ENCODE data around the gene CNGA3. TPM values are rescaled to one million over a fixed set of nuclear protein-coding genes. Genes with fewer than 3 reads are reported as not detected.

Gene CNGA3
- total and polyA plus RNA-seq, 10 of the 15 experiments (the other 5 are each of a cell fraction or from before 2014, with no cell fraction given): not detected

DNA sequence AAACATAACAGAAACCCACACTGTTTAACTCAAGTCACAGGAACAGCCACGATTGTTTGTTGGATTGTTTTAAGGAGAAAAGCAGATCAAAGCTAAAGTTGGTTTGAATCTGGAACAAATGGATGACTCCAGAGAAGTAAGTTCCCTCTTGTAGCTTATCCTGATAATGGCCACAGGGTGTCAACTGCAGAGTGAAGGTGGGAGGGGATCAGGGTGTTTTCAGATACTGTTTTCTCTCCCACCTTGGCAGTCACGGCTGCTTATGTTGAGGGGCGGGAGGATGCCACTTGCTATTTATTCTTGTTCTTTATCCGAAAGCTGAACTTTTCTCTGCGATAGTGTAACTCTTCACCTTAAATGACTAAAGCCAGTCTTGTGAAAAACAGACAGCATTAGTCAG, 61.9 kb downstream of the CNGA3 start (continued):
- TF ChIP-seq, protein P1, sequence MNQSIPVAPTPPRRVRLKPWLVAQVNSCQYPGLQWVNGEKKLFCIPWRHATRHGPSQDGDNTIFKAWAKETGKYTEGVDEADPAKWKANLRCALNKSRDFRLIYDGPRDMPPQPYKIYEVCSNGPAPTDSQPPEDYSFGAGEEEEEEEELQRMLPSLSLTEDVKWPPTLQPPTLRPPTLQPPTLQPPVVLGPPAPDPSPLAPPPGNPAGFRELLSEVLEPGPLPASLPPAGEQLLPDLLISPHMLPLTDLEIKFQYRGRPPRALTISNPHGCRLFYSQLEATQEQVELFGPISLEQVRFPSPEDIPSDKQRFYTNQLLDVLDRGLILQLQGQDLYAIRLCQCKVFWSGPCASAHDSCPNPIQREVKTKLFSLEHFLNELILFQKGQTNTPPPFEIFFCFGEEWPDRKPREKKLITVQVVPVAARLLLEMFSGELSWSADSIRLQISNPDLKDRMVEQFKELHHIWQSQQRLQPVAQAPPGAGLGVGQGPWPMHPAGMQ (IDR thresholded peaks at IDR 0.05; ENCODE audit: borderline replicate concordance): no peak
- TF ChIP-seq, protein P2, sequence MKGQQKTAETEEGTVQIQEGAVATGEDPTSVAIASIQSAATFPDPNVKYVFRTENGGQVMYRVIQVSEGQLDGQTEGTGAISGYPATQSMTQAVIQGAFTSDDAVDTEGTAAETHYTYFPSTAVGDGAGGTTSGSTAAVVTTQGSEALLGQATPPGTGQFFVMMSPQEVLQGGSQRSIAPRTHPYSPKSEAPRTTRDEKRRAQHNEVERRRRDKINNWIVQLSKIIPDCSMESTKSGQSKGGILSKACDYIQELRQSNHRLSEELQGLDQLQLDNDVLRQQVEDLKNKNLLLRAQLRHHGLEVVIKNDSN (IDR thresholded peaks at IDR 0.05; ENCODE audit: borderline replicate concordance, extremely low read length, insufficient read depth, low read depth, low read length): no peak

DNA sequence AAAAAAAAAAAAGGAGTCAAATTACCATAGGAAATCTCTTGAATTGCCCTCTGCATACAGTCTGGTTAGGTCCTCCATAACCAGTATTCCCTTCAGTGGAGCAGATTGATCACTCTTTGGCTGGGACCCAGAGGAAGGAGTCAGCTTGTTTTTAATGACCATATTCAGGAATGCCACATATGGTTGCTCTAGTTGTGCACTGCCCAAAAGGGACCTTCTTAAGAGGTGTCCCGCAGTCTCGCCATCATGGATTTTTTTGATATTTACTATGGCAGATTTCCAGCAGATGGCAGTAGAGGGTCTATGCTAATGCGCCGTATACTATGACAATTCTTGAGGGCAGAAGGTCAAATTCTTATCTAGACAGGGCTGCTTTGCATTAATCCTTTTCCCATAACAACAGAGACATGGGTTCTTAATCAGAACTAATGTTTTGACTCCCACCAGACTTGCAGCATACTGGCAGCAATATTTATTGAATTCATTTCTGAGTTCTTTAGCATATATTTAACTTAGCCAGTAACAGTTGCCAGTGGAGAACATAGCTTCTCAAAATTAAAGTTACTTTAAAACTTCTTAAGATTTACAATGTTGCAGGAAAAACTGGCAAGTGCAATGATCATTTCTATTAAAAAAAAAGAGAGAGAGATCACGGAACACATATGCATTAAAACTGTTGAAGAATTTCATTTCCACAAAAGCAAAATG, 66.6 kb downstream of the CNGA3 start:
- ChIA-PET SMC1A (ENCODE audit: uncharacterized antibody, unreplicated experiment) (interaction anchor here (0.6 to 2.5 kb wide), 30 partner anchors 11 to 428 kb away, joined by 3 to 11 read pairs (median 4); no protein-coding TSS in a partner anchor), RAD21 (ENCODE audit: unreplicated experiment) (interaction anchor here (0.7 to 2.3 kb wide), 19 partner anchors 44 to 654 kb away, joined by 3 to 12 read pairs (median 3); no protein-coding TSS in a partner anchor), CTCF (interaction anchor here (0.7 to 3.0 kb wide), 34 partner anchors 12 to 672 kb away, joined by 3 to 41 read pairs (median 4); no protein-coding TSS in a partner anchor), POLR2A (interaction anchor here (0.7 kb wide), 1 partner anchor 37 kb away, joined by 6 read pairs; no protein-coding TSS in a partner anchor)
- DNase-seq (ENCODE audit: low read depth, low spot score) (peak; percentile 54), ATAC-seq (peak; percentile 98), FAIRE-seq (peak; percentile 87)
- Histone ChIP-seq H3K27ac (ENCODE audit: control insufficient read depth, insufficient read depth) (no peak overlapping the region), H3K4me1 (ENCODE audit: control insufficient read depth, insufficient read depth, low read length) (no peaks in the 10 kb centered on the region; the same call in 1 of the 2 replicates), H3K4me3 (no peak overlapping the region), H3K27me3 (replicated peaks in 1 of 2; ENCODE audit: control insufficient read depth in 2 of 2, insufficient read depth in 2 of 2, low read length in 1 of 2) (no peaks in the 10 kb centered on the region; a peak in 1 of 4 replicates), H3K9me3 (replicated peaks; ENCODE audit: control insufficient read depth, insufficient read depth, low read length) (peaks cover 6% of the 10 kb centered on the region; the same call in 2 of the 3 replicates), H2AFZ (ENCODE audit: control insufficient read depth, low read depth, low read length) (peak overlapping the region; percentile 88), H3K4me2 (ENCODE audit: control insufficient read depth, insufficient read depth) (peak overlapping the region; percentile 33; the same call in 1 of the 2 replicates), H3K36me3 (ENCODE audit: control insufficient read depth in 2 of 2, insufficient read depth in 2 of 2, low read length in 1 of 2) (no peaks in the 10 kb centered on the region), H4K20me1 (ENCODE audit: control insufficient read depth, insufficient read depth) (no peaks in the 10 kb centered on the region), H3K9ac (ENCODE audit: control insufficient read depth, insufficient read depth, low read length) (no peak overlapping the region), H3K79me2 (ENCODE audit: control insufficient read depth, insufficient read depth, low read length) (no peaks in the 10 kb centered on the region)
- intact Hi-C loops (cut with micrococcal nuclease; ENCODE audit: unreplicated experiment) (loop anchor here (1.0 to 5.0 kb wide), 6 partner anchors 42 to 424 kb away; no protein-coding TSS in a partner anchor), in situ Hi-C loops (cut with MboI) (loop anchor here (5.0 to 25.0 kb wide), 3 partner anchors 189 to 649 kb away; no protein-coding TSS in a partner anchor)
- 8% methylated on average over 5 of the region's 5 CpGs for WGBS (ENCODE audit: insufficient coverage, insufficient replicate concordance, low lambda C conversion rate, missing lambda C conversion rate)
- no TSS peak for BruUV-seq (replicated peaks)
- TF ChIP-seq, protein P3, sequence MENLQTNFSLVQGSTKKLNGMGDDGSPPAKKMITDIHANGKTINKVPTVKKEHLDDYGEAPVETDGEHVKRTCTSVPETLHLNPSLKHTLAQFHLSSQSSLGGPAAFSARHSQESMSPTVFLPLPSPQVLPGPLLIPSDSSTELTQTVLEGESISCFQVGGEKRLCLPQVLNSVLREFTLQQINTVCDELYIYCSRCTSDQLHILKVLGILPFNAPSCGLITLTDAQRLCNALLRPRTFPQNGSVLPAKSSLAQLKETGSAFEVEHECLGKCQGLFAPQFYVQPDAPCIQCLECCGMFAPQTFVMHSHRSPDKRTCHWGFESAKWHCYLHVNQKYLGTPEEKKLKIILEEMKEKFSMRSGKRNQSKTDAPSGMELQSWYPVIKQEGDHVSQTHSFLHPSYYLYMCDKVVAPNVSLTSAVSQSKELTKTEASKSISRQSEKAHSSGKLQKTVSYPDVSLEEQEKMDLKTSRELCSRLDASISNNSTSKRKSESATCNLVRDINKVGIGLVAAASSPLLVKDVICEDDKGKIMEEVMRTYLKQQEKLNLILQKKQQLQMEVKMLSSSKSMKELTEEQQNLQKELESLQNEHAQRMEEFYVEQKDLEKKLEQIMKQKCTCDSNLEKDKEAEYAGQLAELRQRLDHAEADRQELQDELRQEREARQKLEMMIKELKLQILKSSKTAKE (IDR thresholded peaks at IDR 0.05; ENCODE audit: low read depth, poor library complexity, severe bottlenecking): peak; percentile 79
- TF ChIP-seq, protein P4, sequence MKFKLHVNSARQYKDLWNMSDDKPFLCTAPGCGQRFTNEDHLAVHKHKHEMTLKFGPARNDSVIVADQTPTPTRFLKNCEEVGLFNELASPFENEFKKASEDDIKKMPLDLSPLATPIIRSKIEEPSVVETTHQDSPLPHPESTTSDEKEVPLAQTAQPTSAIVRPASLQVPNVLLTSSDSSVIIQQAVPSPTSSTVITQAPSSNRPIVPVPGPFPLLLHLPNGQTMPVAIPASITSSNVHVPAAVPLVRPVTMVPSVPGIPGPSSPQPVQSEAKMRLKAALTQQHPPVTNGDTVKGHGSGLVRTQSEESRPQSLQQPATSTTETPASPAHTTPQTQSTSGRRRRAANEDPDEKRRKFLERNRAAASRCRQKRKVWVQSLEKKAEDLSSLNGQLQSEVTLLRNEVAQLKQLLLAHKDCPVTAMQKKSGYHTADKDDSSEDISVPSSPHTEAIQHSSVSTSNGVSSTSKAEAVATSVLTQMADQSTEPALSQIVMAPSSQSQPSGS (IDR thresholded peaks at IDR 0.05; ENCODE audit: low read length): 0 out of 2 replicates have a peak, but pooled peaks have one; percentile 33
- TF ChIP-seq JUNB (IDR thresholded peaks at IDR 0.05): 0 out of 2 replicates have a peak, but pooled peaks have one; percentile 6
- peak; percentile 48; the same call in 1 of the 2 replicates for TF ChIP-seq RUNX3 (IDR thresholded peaks at IDR 0.05; ENCODE audit: low read length)
- TF ChIP-seq EP300 (IDR thresholded peaks at IDR 0.05; ENCODE audit: borderline replicate concordance in 1 of 2, control insufficient read depth in 1 of 2, low read depth in 2 of 2, low read length in 2 of 2): no peak
- TF ChIP-seq SMC3 (IDR thresholded peaks at IDR 0.05; ENCODE audit: borderline replicate concordance, low read length): peak; percentile 94
- TF ChIP-seq, protein P5, sequence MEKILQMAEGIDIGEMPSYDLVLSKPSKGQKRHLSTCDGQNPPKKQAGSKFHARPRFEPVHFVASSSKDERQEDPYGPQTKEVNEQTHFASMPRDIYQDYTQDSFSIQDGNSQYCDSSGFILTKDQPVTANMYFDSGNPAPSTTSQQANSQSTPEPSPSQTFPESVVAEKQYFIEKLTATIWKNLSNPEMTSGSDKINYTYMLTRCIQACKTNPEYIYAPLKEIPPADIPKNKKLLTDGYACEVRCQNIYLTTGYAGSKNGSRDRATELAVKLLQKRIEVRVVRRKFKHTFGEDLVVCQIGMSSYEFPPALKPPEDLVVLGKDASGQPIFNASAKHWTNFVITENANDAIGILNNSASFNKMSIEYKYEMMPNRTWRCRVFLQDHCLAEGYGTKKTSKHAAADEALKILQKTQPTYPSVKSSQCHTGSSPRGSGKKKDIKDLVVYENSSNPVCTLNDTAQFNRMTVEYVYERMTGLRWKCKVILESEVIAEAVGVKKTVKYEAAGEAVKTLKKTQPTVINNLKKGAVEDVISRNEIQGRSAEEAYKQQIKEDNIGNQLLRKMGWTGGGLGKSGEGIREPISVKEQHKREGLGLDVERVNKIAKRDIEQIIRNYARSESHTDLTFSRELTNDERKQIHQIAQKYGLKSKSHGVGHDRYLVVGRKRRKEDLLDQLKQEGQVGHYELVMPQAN (conservative IDR thresholded peaks at IDR 0.05): no peak
- peak; percentile 26; the same call in 1 of the 2 replicates for TF ChIP-seq ZNF384 (IDR thresholded peaks at IDR 0.05; ENCODE audit: borderline replicate concordance, low read depth, low read length)
- TF ChIP-seq CREB1 (IDR thresholded peaks at IDR 0.05; ENCODE audit: low read depth): no peak
